Endothelial cell of umbilical vein (primary cell): ENCODE results near the gene ABTB1.

ENCODE experiments used
- EZH2 ChIP-seq: IDR thresholded peaks from 2 replicates; pipeline ENCODE4 v1.6.1; 2012; ENCODE audit warnings: borderline replicate concordance, low read depth, mild to moderate bottlenecking, moderate library complexity, low read length, inconsistent platforms; ENCODE audit not compliant: severe bottlenecking
- JUN ChIP-seq: IDR thresholded peaks from 2 replicates; pipeline ENCODE4 v1.6.1; 2011; ENCODE audit warnings: borderline replicate concordance, low read depth; ENCODE audit not compliant: insufficient read length, insufficient read depth
- MYC ChIP-seq: IDR thresholded peaks from one replicate; pipeline ENCODE4 v1.6.1; 2011; ENCODE audit warnings: mild to moderate bottlenecking, low read depth, low read length
- POLR2A ChIP-seq: IDR thresholded peaks from 2 replicates; pipeline ENCODE4 v1.6.1; 2012; ENCODE audit warnings: low read depth, mild to moderate bottlenecking, control low read depth, low read length
- POLR2AphosphoS5 ChIP-seq: IDR thresholded peaks from 2 replicates; pipeline ENCODE4 v1.6.1; 2012; ENCODE audit warnings: low read depth, mild to moderate bottlenecking, control low read depth, low read length, moderate library complexity; ENCODE audit not compliant: insufficient read depth
- TF ChIP-seq, protein P1 (sequence below): IDR thresholded peaks from 2 replicates; pipeline ENCODE4 v1.6.1; 2011; ENCODE audit not compliant: insufficient read depth, insufficient read length
- TF ChIP-seq, protein P2 (sequence below), 2 donors: IDR thresholded peaks; 1 replicate in 1 of 2; 2 replicates in 1 of 2; pipeline ENCODE4 v1.5.1; 2011; ENCODE audit warnings: low read length in 2 of 2, mild to moderate bottlenecking in 2 of 2, moderate library complexity in 2 of 2, control low read depth in 1 of 2, inconsistent platforms in 1 of 2, low read depth in 1 of 2; ENCODE audit not compliant: insufficient read depth in 1 of 2; ENCODE audit errors: extremely low read depth in 1 of 2

DNA sequence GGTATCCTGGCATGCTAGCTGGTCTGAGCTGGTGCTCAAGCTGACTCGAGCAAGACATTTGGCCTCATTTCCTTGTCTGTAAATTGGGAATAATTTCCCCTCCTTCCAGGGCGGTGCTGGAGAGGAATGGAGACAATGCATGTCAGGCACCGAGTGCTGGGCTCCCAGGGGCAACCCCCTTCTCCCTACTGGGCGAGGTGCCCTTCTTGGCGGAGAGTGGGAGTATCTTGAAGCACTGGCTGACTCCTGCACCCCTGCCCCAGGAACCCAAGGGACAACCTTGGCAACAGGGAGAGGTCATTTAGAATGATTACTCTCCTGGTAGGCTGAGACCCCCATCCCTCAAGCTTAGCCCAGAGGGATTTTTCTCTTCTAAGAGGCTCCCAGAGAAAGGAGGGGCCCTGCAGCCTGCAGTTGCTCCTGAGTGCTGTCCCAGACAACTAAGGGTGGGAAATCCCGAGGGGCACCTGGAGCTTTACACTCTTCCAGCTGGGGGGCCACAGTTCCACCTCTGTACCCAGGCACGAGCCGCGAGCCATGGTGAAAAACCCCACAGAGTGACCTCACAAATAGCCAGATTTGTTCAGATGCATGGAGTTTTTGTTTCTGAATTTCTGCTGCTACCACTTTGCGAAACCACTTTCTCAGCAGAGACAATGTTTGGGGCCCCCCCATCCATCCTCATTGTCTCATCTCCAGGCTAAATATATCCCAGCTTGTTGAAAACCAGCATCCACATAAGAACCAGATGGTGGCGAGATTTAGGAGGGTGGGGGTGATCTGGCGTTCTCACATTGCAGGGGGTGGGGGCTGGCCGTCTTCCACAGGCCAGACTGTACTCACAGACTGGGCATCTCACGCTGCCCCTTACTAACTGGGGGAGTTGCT lies 44.8 kb downstream of the ABTB1 start:
- TF ChIP-seq, protein P1, sequence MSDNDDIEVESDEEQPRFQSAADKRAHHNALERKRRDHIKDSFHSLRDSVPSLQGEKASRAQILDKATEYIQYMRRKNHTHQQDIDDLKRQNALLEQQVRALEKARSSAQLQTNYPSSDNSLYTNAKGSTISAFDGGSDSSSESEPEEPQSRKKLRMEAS = no peak
- TF ChIP-seq, protein P2, sequence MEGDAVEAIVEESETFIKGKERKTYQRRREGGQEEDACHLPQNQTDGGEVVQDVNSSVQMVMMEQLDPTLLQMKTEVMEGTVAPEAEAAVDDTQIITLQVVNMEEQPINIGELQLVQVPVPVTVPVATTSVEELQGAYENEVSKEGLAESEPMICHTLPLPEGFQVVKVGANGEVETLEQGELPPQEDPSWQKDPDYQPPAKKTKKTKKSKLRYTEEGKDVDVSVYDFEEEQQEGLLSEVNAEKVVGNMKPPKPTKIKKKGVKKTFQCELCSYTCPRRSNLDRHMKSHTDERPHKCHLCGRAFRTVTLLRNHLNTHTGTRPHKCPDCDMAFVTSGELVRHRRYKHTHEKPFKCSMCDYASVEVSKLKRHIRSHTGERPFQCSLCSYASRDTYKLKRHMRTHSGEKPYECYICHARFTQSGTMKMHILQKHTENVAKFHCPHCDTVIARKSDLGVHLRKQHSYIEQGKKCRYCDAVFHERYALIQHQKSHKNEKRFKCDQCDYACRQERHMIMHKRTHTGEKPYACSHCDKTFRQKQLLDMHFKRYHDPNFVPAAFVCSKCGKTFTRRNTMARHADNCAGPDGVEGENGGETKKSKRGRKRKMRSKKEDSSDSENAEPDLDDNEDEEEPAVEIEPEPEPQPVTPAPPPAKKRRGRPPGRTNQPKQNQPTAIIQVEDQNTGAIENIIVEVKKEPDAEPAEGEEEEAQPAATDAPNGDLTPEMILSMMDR (IDR thresholded peaks at IDR 0.05; ENCODE audit: extremely low read depth in 1 of 2, insufficient read depth in 1 of 2, low read depth in 1 of 2, low read length in 2 of 2) = no peak
- TF ChIP-seq EZH2 (no peak), POLR2A (no peak), MYC (no peak), POLR2AphosphoS5 (no peak), JUN (no peak)
